PC-9 (cell line): ENCODE data around the gene NCR3LG1.

Experiments used
- CTCF ChIP-seq: fragments of 200-600 bp; sonication (generic); conservative IDR thresholded peaks from 2 replicates; pipeline ENCODE4 v1.6.1; 2017; ENCODE audit warnings: mixed run types, antibody characterized with exemption, mild to moderate bottlenecking, moderate library complexity
- EZH2 ChIP-seq: fragments of 200-600 bp; sonication (generic); IDR thresholded peaks from 2 replicates; pipeline ENCODE4 v1.8.0; 2017; ENCODE audit warnings: antibody characterized with exemption, low read depth

GRCh38 chr11:17383461-17383860, 31.9 kb downstream of the NCR3LG1 start:
- TF ChIP-seq CTCF, result no peak
- no peak for TF ChIP-seq EZH2
